Endometrial microvascular endothelial cells (primary cell): Measurements from ENCODE around the gene RNASE4. TPM values are rescaled to one million over a fixed set of nuclear protein-coding genes. Genes with fewer than 3 reads are reported as not detected.

Experiments used
- in situ Hi-C: cut with HindIII; loops from 2 replicates; pipeline ENCODE4 v1.10.0; 2017; ENCODE audit warnings: low sequenced_read_pairs, low pct_unique_long_range_greater_than_20kb; ENCODE audit errors: inconsistent ontology term
- total RNA-seq: library from RNA; depleted of rRNA; stranded (reverse); fragments of >200 nt; gene quantifications from one replicate; pipeline ENCODE4 v1.2.3, GENCODE V29; 2015; ENCODE audit errors: inconsistent ontology term

The RNASE4 gene
- total RNA-seq, 1 donor from 2014 or later = 15.5 TPM

GRCh38 chr14:20668969-20669368, 15.4 kb upstream of the RNASE4 start:
- in situ Hi-C loops = no loop called here

- in situ Hi-C loops = no loop called here
Measured at GRCh38 chr14:20671597-20672283, 12.6 kb upstream of the RNASE4 start.

GRCh38 chr14:20675669-20676068, 8.7 kb upstream of the RNASE4 start:
- in situ Hi-C loops = no loop called here

- in situ Hi-C loops = no loop called here
Measured at GRCh38 chr14:20676072-20676471, 8.3 kb upstream of the RNASE4 start.

- in situ Hi-C loops = no loop called here
Measured at GRCh38 chr14:20679907-20680306, 4.5 kb upstream of the RNASE4 start.

GRCh38 chr14:20680363-20680762, 4.0 kb upstream of the RNASE4 start:
- in situ Hi-C loops = no loop called here

GRCh38 chr14:20680843-20681347, 3.5 kb upstream of the RNASE4 start:
- in situ Hi-C loops = no loop called here

GRCh38 chr14:20681348-20682126, 2.8 kb upstream of the RNASE4 start:
- in situ Hi-C loops = no loop called here

- in situ Hi-C loops = no loop called here
Measured at GRCh38 chr14:20682127-20682434, 2.3 kb upstream of the RNASE4 start.

GRCh38 chr14:20682435-20683124, 1.8 kb upstream of the RNASE4 start:
- in situ Hi-C loops = no loop called here

- in situ Hi-C loops = no loop called here
Measured at GRCh38 chr14:20683125-20683890, 1.1 kb upstream of the RNASE4 start.

GRCh38 chr14:20684662-20685456, 499 bp downstream of the RNASE4 start:
- in situ Hi-C loops = no loop called here

- in situ Hi-C loops = no loop called here
Measured at GRCh38 chr14:20686386-20687143, 2.2 kb downstream of the RNASE4 start.

- in situ Hi-C loops = no loop called here
Measured at GRCh38 chr14:20687362-20688166, 3.2 kb downstream of the RNASE4 start.

- in situ Hi-C loops = no loop called here
Measured at GRCh38 chr14:20688167-20688839, 3.9 kb downstream of the RNASE4 start, which contains the start of gene ANG. Gene ANG, plus strand, starts transcription at chr14:20688764. Its CDS starts 4,801 bp downstream, at chr14:20693565.

- in situ Hi-C loops = no loop called here
Measured at GRCh38 chr14:20690848-20691640, 6.7 kb downstream of the RNASE4 start.
